Muscle layer of duodenum (tissue), 2 donors: ENCODE data around the gene AFF3.

Source experiments
- H3K27ac ChIP-seq: one replicate; pipeline ENCODE4 v1.7.0; 2013; ENCODE audit warnings: mild to moderate bottlenecking, low read length
- H3K27me3 ChIP-seq: one replicate; pipeline ENCODE4 v1.7.0; 2013; ENCODE audit warnings: low read depth, mild to moderate bottlenecking, control low read depth, low read length
- H3K36me3 ChIP-seq, 2 donors: one replicate each; pipeline ENCODE4 v1.7.0; 2013; ENCODE audit warnings: low read length in 2 of 2, control low read depth in 1 of 2, mild to moderate bottlenecking in 1 of 2; ENCODE audit not compliant: insufficient read depth in 2 of 2, control insufficient read depth in 1 of 2
- H3K4me1 ChIP-seq, 2 donors: one replicate each; pipeline ENCODE4 v1.7.0; 2013; ENCODE audit warnings: low read length in 2 of 2, mild to moderate bottlenecking in 2 of 2, control low read depth in 1 of 2, moderate library complexity in 1 of 2; ENCODE audit not compliant: insufficient read depth in 2 of 2, control insufficient read depth in 1 of 2
- H3K4me3 ChIP-seq, 2 donors: one replicate each; pipeline ENCODE4 v1.7.0; 2013; ENCODE audit warnings: low read length in 2 of 2, low read depth in 1 of 2, mild to moderate bottlenecking in 1 of 2
- H3K9me3 ChIP-seq, 2 donors: one replicate each; pipeline ENCODE4 v1.7.0; 2013; ENCODE audit warnings: low read length in 2 of 2, control low read depth in 1 of 2, mild to moderate bottlenecking in 1 of 2; ENCODE audit not compliant: control insufficient read depth in 1 of 2
- donor health status: healthy.

Gene AFF3

GRCh38 chr2:100145893-100146656 is 3.7 kb upstream of the AFF3 start:
- Histone ChIP-seq H3K36me3 (no peaks in the 10 kb centered on the region), H3K27me3 (no peaks in the 10 kb centered on the region), H3K4me1 (no peaks in the 10 kb centered on the region), H3K9me3 (peaks cover 0 to 3% of the 10 kb centered on the region in 2 donors), H3K27ac (no peak overlapping the region), H3K4me3 (no peak overlapping the region)

GRCh38 chr2:100143286-100143685 is 896 bp upstream of the AFF3 start:
- Histone ChIP-seq H3K9me3 (no peaks in the 10 kb centered on the region), H3K4me3 (no peak overlapping the region), H3K27ac (no peak overlapping the region), H3K27me3 (no peaks in the 10 kb centered on the region), H3K36me3 (no peaks in the 10 kb centered on the region), H3K4me1 (no peaks in the 10 kb centered on the region)

GRCh38 chr2:100141906-100142305 is 484 bp downstream of the AFF3 start:
- Histone ChIP-seq H3K4me3 (no peak overlapping the region), H3K4me1 (no peaks in the 10 kb centered on the region)

GRCh38 chr2:100140582-100140981 is 1.8 kb downstream of the AFF3 start:
- H3K36me3 ChIP-seq: no peaks in the 10 kb centered on the region
- H3K4me3 ChIP-seq: no peak overlapping the region
- H3K27ac ChIP-seq: no peak overlapping the region
- H3K27me3 ChIP-seq: no peaks in the 10 kb centered on the region
- H3K9me3 ChIP-seq: no peaks in the 10 kb centered on the region
- no peaks in the 10 kb centered on the region for H3K4me1 ChIP-seq

More at GRCh38 chr2:100141906-100142305, 484 bp downstream of the AFF3 start:
- no peaks in the 10 kb centered on the region for H3K27me3 ChIP-seq
- H3K36me3 ChIP-seq: no peaks in the 10 kb centered on the region
- no peak overlapping the region for H3K27ac ChIP-seq
- no peaks in the 10 kb centered on the region for H3K9me3 ChIP-seq

GRCh38 chr2:100137866-100138570 is 4.4 kb downstream of the AFF3 start:
- no peaks in the 10 kb centered on the region for H3K9me3 ChIP-seq
- no peak overlapping the region for H3K27ac ChIP-seq
- no peaks in the 10 kb centered on the region for H3K36me3 ChIP-seq
- H3K27me3 ChIP-seq: no peaks in the 10 kb centered on the region
- no peak overlapping the region for H3K4me3 ChIP-seq
- H3K4me1 ChIP-seq: no peaks in the 10 kb centered on the region

- H3K4me3 ChIP-seq: no peak overlapping the region
- no peaks in the 10 kb centered on the region for H3K4me1 ChIP-seq
- H3K36me3 ChIP-seq: no peaks in the 10 kb centered on the region
- no peak overlapping the region for H3K27ac ChIP-seq
- no peaks in the 10 kb centered on the region for H3K9me3 ChIP-seq
- no peaks in the 10 kb centered on the region for H3K27me3 ChIP-seq
These were observed 5.1 kb downstream of the AFF3 start for GRCh38 chr2:100137318-100137717.

GRCh38 chr2:100136310-100136709 is 6.1 kb downstream of the AFF3 start:
- Histone ChIP-seq H3K4me3 (no peak overlapping the region), H3K27me3 (no peaks in the 10 kb centered on the region), H3K4me1 (no peaks in the 10 kb centered on the region), H3K9me3 (no peaks in the 10 kb centered on the region), H3K36me3 (no peaks in the 10 kb centered on the region), H3K27ac (no peak overlapping the region)

- Histone ChIP-seq H3K36me3 (no peaks in the 10 kb centered on the region), H3K4me3 (no peak overlapping the region), H3K4me1 (no peaks in the 10 kb centered on the region), H3K27me3 (no peaks in the 10 kb centered on the region), H3K9me3 (no peaks in the 10 kb centered on the region), H3K27ac (no peak overlapping the region)
These were observed 7.0 kb downstream of the AFF3 start for GRCh38 chr2:100135415-100135814.

- Histone ChIP-seq H3K27me3 (no peaks in the 10 kb centered on the region), H3K4me1 (no peaks in the 10 kb centered on the region), H3K4me3 (no peak overlapping the region), H3K9me3 (no peaks in the 10 kb centered on the region), H3K27ac (no peak overlapping the region), H3K36me3 (no peaks in the 10 kb centered on the region)
These were observed 11.6 kb downstream of the AFF3 start for GRCh38 chr2:100130595-100131391.

GRCh38 chr2:100126897-100127401 is 15.4 kb downstream of the AFF3 start:
- Histone ChIP-seq H3K36me3 (no peaks in the 10 kb centered on the region), H3K27me3 (no peaks in the 10 kb centered on the region), H3K9me3 (no peaks in the 10 kb centered on the region), H3K4me3 (no peak overlapping the region), H3K4me1 (no peaks in the 10 kb centered on the region), H3K27ac (no peak overlapping the region)

- H3K9me3 ChIP-seq: no peaks in the 10 kb centered on the region
- no peak overlapping the region for H3K27ac ChIP-seq
- no peaks in the 10 kb centered on the region for H3K4me1 ChIP-seq
- no peaks in the 10 kb centered on the region for H3K36me3 ChIP-seq
- no peaks in the 10 kb centered on the region for H3K27me3 ChIP-seq
- no peak overlapping the region for H3K4me3 ChIP-seq
These were observed 16.2 kb downstream of the AFF3 start for GRCh38 chr2:100126201-100126600.
